AG10803 (cell line): ENCODE data around the gene PMM1.

ENCODE experiments used
- DNase-seq: peaks from one replicate; pipeline ENCODE4 v3.0.0; 2010; ENCODE audit warnings: low read depth
- H3K4me3 ChIP-seq: 2 replicates; pipeline ENCODE4 v1.5.1; 2011; ENCODE audit warnings: mild to moderate bottlenecking, low read length, control low read depth
- CTCF ChIP-seq: conservative IDR thresholded peaks from 2 replicates; pipeline ENCODE4 v1.5.1; 2011; ENCODE audit warnings: mild to moderate bottlenecking, low read length, control low read depth, inconsistent platforms

The PMM1 gene

DNA sequence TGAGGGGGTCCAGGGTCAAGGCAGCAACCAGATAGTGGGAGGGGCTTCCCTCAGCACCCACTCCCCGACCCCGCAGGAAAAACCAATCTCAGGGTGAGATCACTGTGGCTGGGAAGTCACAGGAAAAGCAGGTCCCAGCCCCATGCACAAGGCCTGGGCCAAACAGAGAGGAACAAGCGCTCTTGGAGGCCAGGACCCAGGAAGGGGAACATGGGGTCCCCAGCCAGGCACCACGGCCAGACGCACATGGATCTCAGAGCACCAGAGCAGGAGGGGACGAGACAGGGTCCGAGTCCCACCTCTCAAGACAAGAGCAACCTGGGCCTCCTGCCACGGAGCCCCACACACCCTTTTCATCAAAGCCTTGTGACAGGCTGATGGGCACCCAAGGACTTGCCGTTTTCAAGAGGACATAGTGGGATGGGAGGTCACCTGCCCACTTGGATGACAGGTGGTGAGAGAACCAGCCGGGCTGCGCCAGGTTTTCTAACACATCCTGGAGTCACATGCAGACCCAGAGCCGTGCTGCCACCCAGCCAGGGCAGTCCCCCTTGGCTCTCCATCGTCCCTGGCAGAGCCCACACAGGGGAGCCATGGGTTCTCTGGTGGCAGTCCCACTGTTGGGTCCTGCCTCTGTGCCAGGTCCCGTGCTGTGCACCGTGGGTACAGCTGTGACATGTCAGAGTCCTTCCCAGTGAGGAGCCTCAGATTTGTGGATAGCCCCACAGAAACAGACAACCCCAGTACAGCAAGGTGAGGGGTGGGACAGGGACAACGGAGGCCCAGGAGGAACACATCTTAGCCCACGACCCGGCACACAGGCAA lies 58.5 kb downstream of the PMM1 start:
- TF ChIP-seq CTCF, result no peak
- DNase-seq, result no peak
- H3K4me3 ChIP-seq, result no peak overlapping the region

- no peak for DNase-seq
- no peak overlapping the region for H3K4me3 ChIP-seq
Observed at GRCh38 chr22:41528938-41529561, 60.6 kb downstream of the PMM1 start.

DNA sequence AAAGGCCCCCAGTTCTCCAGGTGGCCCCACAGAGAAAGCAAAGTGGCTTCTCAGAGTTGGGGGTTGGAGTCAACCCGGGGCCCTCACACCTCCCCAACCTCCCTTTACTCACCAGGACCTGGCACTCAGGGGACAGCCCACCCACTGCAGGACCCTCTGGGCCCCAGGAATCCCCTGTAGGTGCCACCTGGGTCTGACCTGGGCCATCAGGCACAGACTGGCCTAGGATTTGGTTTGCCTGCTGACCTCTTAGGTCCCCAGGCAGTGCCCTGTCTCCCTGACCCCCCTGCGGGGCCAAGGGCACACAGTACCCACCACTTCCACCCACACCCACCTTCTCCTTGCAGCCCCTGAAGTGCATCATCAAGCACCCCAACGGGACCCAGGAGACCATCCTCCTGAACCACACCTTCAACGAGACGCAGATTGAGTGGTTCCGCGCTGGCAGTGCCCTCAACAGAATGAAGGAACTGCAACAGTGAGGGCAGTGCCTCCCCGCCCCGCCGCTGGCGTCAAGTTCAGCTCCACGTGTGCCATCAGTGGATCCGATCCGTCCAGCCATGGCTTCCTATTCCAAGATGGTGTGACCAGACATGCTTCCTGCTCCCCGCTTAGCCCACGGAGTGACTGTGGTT lies 61.4 kb downstream of the PMM1 start:
- no peak for TF ChIP-seq CTCF

More at GRCh38 chr22:41528938-41529561, 60.6 kb downstream of the PMM1 start:
- TF ChIP-seq CTCF, result no peak

More for the DNA sequence above, 61.4 kb downstream of the PMM1 start:
- no peak for DNase-seq
- no peak overlapping the region for H3K4me3 ChIP-seq
